ENCODE results near the gene BICD1.

- TF ChIP-seq POLR2A (IDR thresholded peaks at IDR 0.05; ENCODE audit: low read length) (no peak), CTCF (IDR thresholded peaks at IDR 0.05) (no peak), EP300 (IDR thresholded peaks at IDR 0.05) (no peak), PHF8 (IDR thresholded peaks at IDR 0.05; ENCODE audit: borderline replicate concordance, low read depth) (no peak), HOXA7 (CRISPR knock-in tag; IDR thresholded peaks at IDR 0.05) (no peak), PBX3 (IDR thresholded peaks at IDR 0.05) (no peak), CHD2 (IDR thresholded peaks at IDR 0.05; ENCODE audit: low read length, partially characterized antibody) (no peak), HDAC2 (IDR thresholded peaks at IDR 0.05) (no peak)
These were observed 41.7 kb downstream of the BICD1 start for GRCh38 chr12:32148372-32148771.
